GM12872 (cell line): ENCODE measurements around the gene MAP7.

Source experiments
- TF ChIP-seq, protein P1 (sequence below): IDR thresholded peaks from 3 replicates; pipeline ENCODE4 v1.5.1; 2011; ENCODE audit warnings: low read depth, mild to moderate bottlenecking, low read length, moderate library complexity; ENCODE audit not compliant: insufficient read depth

Gene MAP7

DNA sequence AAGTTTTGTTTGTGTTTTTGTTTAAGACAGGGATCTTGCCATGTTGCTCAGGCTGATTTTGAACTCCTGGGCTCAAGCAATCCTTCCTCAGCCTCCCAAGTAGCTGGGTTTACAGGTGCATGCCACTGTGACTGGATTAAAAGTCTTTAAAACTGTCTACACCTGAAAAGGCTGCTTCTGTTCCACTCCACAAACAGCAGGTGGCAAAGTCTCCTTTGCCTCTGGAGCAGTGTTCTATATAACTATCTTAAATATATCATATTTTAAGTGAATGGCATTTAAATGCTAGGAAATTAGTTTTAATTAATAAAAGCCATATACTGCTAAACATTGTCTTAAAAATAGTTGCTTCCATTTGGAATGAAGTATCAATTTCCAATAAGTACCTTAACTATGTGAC is 171.3 kb downstream of the MAP7 start:
- TF ChIP-seq, protein P1, sequence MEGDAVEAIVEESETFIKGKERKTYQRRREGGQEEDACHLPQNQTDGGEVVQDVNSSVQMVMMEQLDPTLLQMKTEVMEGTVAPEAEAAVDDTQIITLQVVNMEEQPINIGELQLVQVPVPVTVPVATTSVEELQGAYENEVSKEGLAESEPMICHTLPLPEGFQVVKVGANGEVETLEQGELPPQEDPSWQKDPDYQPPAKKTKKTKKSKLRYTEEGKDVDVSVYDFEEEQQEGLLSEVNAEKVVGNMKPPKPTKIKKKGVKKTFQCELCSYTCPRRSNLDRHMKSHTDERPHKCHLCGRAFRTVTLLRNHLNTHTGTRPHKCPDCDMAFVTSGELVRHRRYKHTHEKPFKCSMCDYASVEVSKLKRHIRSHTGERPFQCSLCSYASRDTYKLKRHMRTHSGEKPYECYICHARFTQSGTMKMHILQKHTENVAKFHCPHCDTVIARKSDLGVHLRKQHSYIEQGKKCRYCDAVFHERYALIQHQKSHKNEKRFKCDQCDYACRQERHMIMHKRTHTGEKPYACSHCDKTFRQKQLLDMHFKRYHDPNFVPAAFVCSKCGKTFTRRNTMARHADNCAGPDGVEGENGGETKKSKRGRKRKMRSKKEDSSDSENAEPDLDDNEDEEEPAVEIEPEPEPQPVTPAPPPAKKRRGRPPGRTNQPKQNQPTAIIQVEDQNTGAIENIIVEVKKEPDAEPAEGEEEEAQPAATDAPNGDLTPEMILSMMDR, result no peak

DNA sequence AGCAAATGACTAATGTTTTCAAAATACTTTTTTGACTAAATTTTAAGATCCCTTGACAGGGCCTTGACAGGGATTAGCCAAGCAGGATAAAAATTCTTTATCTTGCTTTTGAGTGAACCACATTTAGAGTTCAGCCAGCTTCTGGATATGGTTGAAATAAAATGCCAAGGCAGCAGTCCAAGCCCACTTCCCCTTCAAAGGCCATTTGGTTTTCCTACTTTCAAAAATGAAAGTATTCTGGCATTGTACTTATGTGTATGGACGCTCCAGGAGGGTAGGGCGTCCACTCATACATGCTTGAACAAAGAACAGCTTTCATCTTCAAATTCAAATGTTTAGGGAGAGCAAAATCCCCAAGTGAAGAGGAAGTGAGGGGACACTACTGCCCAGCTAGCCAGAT is 178.3 kb downstream of the MAP7 start:
- TF ChIP-seq, protein P1, result no peak

DNA sequence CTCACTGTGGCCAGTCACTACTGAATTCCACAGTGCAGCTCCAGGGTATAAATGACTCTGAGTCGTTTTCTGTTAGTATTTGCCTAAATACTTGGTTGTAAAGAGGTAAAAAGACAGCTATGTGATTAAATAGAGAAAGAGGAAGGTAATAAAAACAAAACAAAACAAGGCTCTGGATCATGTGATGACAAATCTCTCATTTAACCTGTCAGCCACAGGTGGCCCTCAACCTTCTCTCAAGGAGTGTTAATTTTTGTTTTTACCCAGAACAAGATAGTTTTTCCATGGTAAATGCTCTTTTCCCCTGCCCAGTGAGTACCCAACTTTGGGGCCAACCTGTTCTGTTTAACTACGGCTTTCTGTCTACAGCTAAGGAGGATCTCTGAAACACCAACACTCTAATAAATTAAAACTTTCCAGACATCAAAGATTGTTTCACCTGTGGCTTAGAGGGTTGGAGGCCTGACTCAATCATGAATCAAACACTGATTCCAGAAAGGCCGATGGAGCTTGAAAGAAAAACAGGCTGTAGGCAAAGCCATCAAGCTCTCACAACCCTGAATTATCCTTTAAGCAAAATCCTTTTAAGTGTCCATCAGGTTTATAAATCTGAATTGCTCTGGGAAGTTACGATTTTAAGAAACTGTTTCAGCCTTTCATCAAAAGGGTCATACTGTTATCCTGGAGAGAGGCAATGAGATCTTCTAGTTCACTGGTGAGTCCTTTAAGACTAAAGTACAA is 179.1 kb downstream of the MAP7 start:
- TF ChIP-seq, protein P1, result no peak

DNA sequence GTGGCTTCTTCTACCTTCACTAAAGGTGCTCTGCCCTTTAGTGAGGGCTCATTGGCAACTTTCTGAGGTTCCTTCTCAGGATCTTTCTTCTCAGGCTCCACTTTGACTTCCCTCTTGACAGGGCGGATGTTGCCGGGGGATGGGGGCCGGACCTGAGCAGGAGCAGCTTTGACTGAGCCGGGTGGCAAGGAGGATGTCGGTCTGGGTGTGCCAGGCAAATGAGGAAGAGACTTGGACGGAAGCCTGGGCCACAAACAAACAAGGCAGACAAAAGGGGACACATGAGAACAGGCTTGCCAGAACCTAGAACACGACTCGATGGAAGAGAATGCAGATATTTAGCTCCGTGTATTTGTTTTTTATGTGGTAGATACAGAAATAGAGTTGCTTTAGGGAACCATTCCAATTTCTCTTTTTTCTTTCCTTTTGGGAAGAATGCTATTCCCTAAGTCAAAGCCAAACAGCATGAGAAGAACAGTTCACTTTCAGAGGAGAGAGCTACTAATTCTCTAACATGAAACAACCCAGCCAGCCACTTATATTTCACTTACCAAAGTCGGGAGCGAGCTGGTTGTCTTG is 184.4 kb downstream of the MAP7 start:
- TF ChIP-seq, protein P1, result no peak

DNA sequence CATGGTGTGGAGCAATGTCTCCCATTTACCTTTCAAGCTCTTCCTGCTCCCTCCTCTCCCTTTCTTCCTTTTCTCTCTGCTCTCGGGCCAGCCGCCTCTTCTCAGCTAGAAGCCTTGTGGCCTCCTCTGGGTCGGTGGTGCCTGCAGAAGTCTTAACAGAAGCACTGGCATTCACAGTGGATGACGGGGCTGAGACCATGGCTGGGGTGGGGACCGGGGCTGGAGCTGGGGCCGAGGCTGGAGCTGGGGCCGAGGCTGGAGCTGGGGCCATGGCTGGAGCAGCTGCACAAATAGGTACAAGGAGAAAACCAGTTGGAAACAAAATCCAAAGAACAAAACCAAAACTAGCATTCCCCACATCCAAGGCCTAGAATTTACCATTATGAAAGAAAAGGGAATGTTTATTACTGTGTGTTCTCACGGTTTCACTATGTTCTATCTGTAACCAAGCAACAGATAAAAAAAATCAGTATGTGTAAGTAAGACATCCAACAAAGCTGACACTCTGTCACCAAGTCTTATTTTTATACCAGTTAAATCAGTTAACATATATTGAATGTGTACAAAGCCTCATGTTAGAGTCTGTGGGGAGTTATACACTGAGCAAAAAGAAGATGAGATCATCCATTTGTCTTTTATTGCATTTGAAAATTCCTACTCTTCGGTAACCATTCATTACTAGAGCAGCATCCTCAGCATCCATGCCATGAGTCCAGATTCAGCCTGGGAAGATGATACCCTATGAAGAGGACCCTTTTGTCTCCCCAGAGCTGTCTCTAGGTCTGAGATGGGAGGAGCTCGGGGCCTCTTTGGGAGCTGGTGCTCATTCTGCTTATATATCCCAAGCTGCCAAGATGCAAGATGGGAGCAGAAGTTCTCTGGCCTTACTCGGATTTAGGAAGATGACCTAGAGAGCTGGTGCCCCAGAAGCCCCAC is 187.5 kb downstream of the MAP7 start:
- TF ChIP-seq, protein P1, result no peak

DNA sequence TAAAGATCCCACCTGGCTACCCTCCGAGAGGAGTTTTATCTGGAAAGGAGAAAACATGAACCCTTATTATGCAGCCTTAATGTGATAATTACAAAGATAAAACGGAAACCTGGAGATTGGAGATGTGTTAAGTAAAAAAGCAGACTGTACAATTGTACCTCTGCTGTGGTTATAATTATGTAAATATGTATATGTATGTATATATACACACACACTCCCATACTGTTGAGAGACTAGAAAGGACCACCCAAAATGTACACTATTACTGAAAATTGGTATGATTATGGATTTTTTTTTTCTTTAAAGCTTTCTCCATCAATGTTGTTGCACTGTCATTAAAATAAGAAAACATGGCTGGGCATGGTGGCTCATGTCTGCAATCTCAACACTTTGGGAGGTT is 188.4 kb downstream of the MAP7 start:
- TF ChIP-seq, protein P1, result no peak

DNA sequence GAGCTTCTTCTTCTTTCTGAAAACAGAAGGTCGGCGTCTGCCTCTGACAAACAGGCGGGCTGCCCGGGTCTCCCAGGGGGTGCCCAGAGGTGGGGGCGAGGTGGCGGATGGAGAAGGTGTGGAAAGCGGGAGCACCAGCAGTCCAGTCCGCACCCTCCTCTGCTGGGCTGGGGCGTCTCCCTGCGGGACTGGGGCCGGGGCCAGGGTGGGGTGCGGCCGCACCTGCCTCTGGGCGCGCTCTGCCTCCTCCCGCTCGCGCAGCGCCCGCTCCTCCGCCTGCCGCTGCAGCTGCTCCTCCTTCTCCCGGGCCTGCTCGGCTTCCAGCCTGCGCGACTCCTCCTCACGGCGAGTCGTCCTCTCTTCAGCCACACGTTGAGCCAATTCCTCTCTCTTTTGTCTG is 189.4 kb downstream of the MAP7 start:
- TF ChIP-seq, protein P1, result no peak
